Keratinocyte (primary cell): ENCODE measurements around the gene RAET1G.
A peak's percentile ranks its signal among the peaks of the same experiment; 100 is the strongest.
"Not testable (repeated sequence)": the region's sequence is repeated elsewhere in the genome, so short reads cannot be mapped to it uniquely, and the experiment has no call there.

Experiments used
- EZH2 ChIP-seq: IDR thresholded peaks from one replicate; pipeline ENCODE4 v1.6.1; 2012; ENCODE audit warnings: inconsistent platforms, mild to moderate bottlenecking, low read length, moderate library complexity
- TF ChIP-seq, protein P1 (sequence below), 3 experiments: IDR thresholded peaks in 1 of 3; conservative IDR thresholded peaks in 1 of 3; optimal IDR thresholded peaks in 1 of 3; 2 replicates in 2 of 3; 3 replicates in 1 of 3; pipeline versions ENCODE3 to v1.5.1; 2011; ENCODE audit warnings: low read length in 3 of 3, mild to moderate bottlenecking in 3 of 3, moderate library complexity in 2 of 3, control low read depth in 1 of 3, inconsistent platforms in 1 of 3; ENCODE audit not compliant: insufficient read depth in 2 of 3; ENCODE audit errors: extremely low read depth in 1 of 3

GRCh38 chr6:149953934-149954327 lies 31.0 kb upstream of the RAET1G start:
- TF ChIP-seq, protein P1, sequence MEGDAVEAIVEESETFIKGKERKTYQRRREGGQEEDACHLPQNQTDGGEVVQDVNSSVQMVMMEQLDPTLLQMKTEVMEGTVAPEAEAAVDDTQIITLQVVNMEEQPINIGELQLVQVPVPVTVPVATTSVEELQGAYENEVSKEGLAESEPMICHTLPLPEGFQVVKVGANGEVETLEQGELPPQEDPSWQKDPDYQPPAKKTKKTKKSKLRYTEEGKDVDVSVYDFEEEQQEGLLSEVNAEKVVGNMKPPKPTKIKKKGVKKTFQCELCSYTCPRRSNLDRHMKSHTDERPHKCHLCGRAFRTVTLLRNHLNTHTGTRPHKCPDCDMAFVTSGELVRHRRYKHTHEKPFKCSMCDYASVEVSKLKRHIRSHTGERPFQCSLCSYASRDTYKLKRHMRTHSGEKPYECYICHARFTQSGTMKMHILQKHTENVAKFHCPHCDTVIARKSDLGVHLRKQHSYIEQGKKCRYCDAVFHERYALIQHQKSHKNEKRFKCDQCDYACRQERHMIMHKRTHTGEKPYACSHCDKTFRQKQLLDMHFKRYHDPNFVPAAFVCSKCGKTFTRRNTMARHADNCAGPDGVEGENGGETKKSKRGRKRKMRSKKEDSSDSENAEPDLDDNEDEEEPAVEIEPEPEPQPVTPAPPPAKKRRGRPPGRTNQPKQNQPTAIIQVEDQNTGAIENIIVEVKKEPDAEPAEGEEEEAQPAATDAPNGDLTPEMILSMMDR (optimal IDR thresholded peaks at IDR 0.05 in 1 of 3, IDR thresholded peaks at IDR 0.05 in 1 of 3, conservative IDR thresholded peaks at IDR 0.05 in 1 of 3; ENCODE audit: extremely low read depth in 1 of 3, insufficient read depth in 2 of 3, low read length in 3 of 3), result peak in 1 of 3 experiments; percentile 7
- not testable (repeated sequence) for TF ChIP-seq EZH2
